HG03045 (cell line): Measurements from ENCODE around the gene MLH1.
"Not testable (repeated sequence)": the region's sequence is repeated elsewhere in the genome, so short reads cannot be mapped to it uniquely, and the experiment has no call there.

Source experiments
- ATAC-seq: cut with Tn5 transposase; IDR thresholded peaks from one replicate; pipeline ENCODE4 v1.9.1; 2021; ENCODE audit warnings: mild to moderate bottlenecking, moderate library complexity; ENCODE audit not compliant: unreplicated experiment

The MLH1 gene

DNA sequence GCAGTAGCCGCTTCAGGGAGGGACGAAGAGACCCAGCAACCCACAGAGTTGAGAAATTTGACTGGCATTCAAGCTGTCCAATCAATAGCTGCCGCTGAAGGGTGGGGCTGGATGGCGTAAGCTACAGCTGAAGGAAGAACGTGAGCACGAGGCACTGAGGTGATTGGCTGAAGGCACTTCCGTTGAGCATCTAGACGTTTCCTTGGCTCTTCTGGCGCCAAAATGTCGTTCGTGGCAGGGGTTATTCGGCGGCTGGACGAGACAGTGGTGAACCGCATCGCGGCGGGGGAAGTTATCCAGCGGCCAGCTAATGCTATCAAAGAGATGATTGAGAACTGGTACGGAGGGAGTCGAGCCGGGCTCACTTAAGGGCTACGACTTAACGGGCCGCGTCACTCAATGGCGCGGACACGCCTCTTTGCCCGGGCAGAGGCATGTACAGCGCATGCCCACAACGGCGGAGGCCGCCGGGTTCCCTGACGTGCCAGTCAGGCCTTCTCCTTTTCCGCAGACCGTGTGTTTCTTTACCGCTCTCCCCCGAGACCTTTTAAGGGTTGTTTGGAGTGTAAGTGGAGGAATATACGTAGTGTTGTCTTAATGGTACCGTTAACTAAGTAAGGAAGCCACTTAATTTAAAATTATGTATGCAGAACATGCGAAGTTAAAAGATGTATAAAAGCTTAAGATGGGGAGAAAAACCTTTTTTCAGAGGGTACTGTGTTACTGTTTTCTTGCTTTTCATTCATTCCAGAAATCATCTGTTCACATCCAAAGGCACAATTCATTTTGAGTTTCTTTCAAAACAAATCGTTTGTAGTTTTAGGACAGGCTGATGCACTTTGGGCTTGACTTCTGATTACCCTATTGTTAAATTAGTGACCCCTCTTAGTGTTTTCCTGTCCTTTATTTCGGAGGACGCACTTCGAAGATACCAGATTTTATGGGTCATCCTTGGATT is at the start of gene MLH1:
Gene MLH1 (plus strand): TSS at position 193 of the 958 bp plus-strand sequence. CDS start 30 bp downstream, at position 223.
- ATAC-seq, result peak; percentile 92

GRCh38 chr3:36943601-36944000 is 49.7 kb upstream of the MLH1 start:
- no peak for ATAC-seq

- ATAC-seq, result peak; percentile 65
Measured at GRCh38 chr3:36944012-36944640, 49.2 kb upstream of the MLH1 start.

- ATAC-seq, result peak; percentile 75
Measured at GRCh38 chr3:36944641-36945270, 48.6 kb upstream of the MLH1 start, which contains the start of gene TRANK1. Gene TRANK1 (minus strand): TSS chr3:36945054. CDS start chr3:36944809, 245 bp downstream.

DNA sequence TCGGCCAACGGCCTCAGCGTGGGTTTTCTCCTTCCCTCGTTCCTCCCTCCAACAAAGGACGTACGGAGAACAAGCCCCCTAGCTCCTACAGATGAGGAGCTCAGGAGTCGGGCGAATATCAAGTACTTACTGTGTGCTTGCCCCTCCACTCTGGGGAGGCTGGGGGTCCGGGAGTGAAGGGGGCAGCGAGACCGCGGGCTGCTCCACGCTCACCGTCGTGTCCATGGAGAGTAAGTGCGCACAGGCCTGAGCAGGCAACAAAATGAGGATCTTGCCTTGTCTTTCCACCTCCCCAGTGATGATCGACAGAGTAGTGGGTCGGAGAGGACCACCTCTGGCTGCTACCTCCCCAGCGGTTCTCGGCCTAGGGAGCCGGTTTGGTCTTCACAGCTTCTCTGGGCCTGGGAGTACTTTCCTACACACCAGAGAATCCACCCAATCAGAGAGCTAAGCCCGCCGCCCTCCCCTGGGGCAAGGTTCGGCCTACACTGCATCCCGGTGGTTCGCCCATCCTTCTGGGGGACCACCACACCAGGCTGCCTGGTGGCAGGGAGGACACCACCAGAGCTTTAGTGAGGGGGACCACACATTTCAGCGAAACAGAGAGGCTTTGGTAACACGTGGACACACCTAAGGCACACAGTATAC is 47.9 kb upstream of the MLH1 start:
- ATAC-seq, result no peak

DNA sequence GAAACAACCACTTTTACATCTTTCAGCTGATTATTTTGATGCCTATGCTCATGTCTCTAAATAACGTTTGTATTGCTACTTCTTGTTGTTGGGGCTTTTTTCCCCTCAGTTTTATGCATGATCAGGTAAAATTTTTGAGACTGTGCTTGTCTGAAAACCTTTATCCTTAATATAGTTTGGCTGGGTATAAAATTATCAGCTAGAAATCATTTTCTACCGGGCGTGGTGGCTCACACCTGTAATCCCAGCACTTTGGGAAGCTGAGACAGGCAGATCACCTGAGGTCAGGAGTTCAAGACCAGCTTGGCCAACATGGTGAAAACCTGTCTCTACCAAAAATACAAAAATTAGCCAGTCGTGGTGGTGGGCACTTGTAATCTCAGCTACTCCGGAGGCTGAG is 45.5 kb upstream of the MLH1 start:
- ATAC-seq, result not testable (repeated sequence)

DNA sequence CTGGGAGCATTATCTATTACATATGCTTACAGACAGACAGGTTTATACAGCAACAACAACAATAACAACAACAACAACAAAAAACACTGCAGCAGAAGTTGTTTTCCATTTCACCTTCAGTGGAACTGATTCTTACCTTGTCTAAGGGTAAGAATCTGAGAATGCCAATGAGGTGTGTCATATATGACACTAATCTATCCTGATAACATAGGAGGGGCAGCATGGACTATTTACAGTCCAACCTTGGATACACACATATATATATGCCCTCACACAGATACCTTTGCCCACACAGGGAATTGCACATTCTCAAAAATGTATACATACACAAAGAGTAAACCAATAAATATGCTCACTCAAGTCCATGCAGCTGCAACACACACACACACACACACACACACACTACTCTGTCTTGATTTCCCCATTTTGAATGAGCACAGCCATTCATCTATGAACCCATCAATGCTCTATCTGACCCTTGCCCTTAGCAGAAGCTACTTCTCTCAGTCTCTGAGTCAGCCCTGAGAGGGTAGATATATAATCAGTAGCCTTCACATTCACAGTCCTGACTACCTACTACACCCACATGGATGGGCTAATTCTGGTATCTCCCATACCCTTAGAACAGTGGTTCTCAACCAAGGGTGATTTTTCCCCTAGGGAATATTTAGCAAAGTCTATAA is 38.7 kb upstream of the MLH1 start:
- no peak for ATAC-seq

DNA sequence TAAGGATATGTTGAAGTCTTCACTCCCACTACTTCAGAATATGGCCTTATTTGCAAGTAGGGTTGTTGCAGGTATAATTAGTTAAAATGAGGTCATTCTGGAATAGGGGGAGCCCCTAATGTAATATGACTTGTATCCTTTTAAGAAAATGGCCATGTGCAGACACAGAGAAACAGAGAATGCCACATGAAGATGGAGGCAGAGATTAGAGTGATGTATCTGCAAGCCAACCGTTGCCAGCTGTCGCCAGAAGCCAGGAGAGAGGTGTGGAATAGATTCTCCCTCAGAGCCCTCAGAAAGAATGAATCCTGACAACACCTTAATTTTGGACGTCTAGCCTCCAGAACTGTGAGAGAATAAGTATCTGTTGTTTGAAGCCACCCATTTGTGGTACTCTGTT is 37.2 kb upstream of the MLH1 start:
- no peak for ATAC-seq

- no peak for ATAC-seq
Measured at GRCh38 chr3:36957063-36957462, 36.3 kb upstream of the MLH1 start.

GRCh38 chr3:36957862-36958686 is 35.2 kb upstream of the MLH1 start:
- no peak for ATAC-seq

- ATAC-seq, result no peak
Measured at GRCh38 chr3:36959821-36960220, 33.5 kb upstream of the MLH1 start.

DNA sequence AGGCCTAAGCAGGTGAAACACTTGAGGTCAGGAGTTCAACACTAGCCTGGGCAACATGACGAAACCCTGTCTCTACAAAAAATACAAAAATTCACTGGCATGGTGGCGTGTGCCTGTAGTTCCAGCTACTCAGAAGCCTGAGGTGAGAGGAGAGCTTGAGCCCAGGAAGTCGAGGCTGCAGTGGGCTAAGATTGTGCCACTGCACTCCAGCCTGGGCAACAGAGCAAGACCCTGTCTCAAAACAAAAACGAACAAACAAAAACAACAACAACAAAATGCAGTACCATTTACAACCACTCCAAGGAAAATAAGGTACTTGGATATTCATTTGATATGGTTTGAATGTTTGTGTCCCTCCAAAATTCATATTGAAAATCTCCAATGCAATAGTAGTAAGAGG is 32.8 kb upstream of the MLH1 start:
- no peak for ATAC-seq

- ATAC-seq, result not testable (repeated sequence)
Measured at GRCh38 chr3:36963008-36963407, 30.3 kb upstream of the MLH1 start.

- no peak for ATAC-seq
Measured at GRCh38 chr3:36964331-36964730, 29.0 kb upstream of the MLH1 start.

GRCh38 chr3:36964817-36965216 is 28.5 kb upstream of the MLH1 start:
- no peak for ATAC-seq

GRCh38 chr3:36965440-36965839 is 27.9 kb upstream of the MLH1 start:
- ATAC-seq, result no peak

GRCh38 chr3:36969085-36969484 is 24.2 kb upstream of the MLH1 start:
- no peak for ATAC-seq

GRCh38 chr3:36969540-36970432 is 23.5 kb upstream of the MLH1 start:
- ATAC-seq, result peak; percentile 97

- no peak for ATAC-seq
Measured at GRCh38 chr3:36972163-36972562, 21.2 kb upstream of the MLH1 start.
